Gastroesophageal sphincter (tissue), 4 donors: ENCODE data around the gene WAPL. TPM values are rescaled to one million over a fixed set of nuclear protein-coding genes. Genes with fewer than 3 reads are reported as not detected.

Source experiments
- ATAC-seq: fragments of 150-250 bp; one replicate; pipeline ENCODE4 v1.9.1; 2016; ENCODE audit warnings: mild to moderate bottlenecking, moderate library complexity
- H3K27ac ChIP-seq, 4 donors: fragments of 200-600 bp; sonication (generic) in 3 of 4; 1 replicate in 3 of 4; 2 replicates in 1 of 4; pipeline ENCODE4 v1.5.1; 2016 to 2019
- H3K27me3 ChIP-seq: fragments of 200-600 bp; sonication (generic); one replicate; pipeline ENCODE4 v1.5.1; 2019
- H3K36me3 ChIP-seq, 2 donors: fragments of 200-600 bp; sonication (generic); one replicate each; pipeline ENCODE4 v1.5.1; 2019; ENCODE audit warnings: control low read depth in 1 of 2
- H3K4me1 ChIP-seq, 3 donors: fragments of 200-600 bp; sonication (generic); 1 replicate in 2 of 3; 2 replicates in 1 of 3; pipeline ENCODE4 v1.5.1; 2016 to 2019; ENCODE audit warnings: control low read depth in 2 of 3
- H3K4me3 ChIP-seq, 2 donors: fragments of 200-600 bp; sonication (generic); one replicate each; pipeline ENCODE4 v1.5.1; 2019; ENCODE audit warnings: mild to moderate bottlenecking in 1 of 2, moderate library complexity in 1 of 2
- H3K9me3 ChIP-seq, 3 donors: fragments of 200-600 bp; sonication (generic); one replicate each; pipeline ENCODE4 v1.5.1; 2017 to 2019; ENCODE audit warnings: control low read depth in 2 of 3
- EP300 ChIP-seq: sonication (generic); formaldehyde crosslinking; IDR thresholded peaks from one replicate; pipeline ENCODE4 v1.6.1; 2017; ENCODE audit warnings: antibody characterized with exemption, mild to moderate bottlenecking
- POLR2A ChIP-seq, 2 donors: fragments of 450-650 bp; IDR thresholded peaks; one replicate each; pipeline ENCODE4 v1.6.1; 2017; ENCODE audit warnings: antibody characterized with exemption in 2 of 2, mild to moderate bottlenecking in 2 of 2, moderate library complexity in 1 of 2
- POLR2AphosphoS5 ChIP-seq: sonication (generic); formaldehyde crosslinking; IDR thresholded peaks from one replicate; pipeline ENCODE4 v1.6.1; 2017; ENCODE audit warnings: antibody characterized with exemption
- WGBS, 2 donors: methylation state at CpG; one replicate each; pipeline ENCODE4 v1.1.5; 2018; ENCODE audit warnings: low coverage in 1 of 2; 5-methylcytosine and 5-hydroxymethylcytosine counted together
- total RNA-seq, 4 donors: library from RNA; depleted of rRNA; stranded (reverse); fragments of >200 nt; gene quantifications; one replicate each; pipeline ENCODE4 v1.1.0, GENCODE V29; 2016
- TF ChIP-seq, protein P1 (sequence below), 4 experiments: fragments of 200-600 bp in 2 of 4; fragments of 450-650 bp in 2 of 4; sonication (generic) in 1 of 4; IDR thresholded peaks; one replicate each; pipeline ENCODE4 v1.5.1; 2017 to 2019; ENCODE audit warnings: antibody characterized with exemption in 4 of 4, mild to moderate bottlenecking in 2 of 4, moderate library complexity in 2 of 4

The WAPL gene
- total RNA-seq, 4 donors from 2014 or later: 35.6 to 55.1 (median 40.6) TPM

DNA sequence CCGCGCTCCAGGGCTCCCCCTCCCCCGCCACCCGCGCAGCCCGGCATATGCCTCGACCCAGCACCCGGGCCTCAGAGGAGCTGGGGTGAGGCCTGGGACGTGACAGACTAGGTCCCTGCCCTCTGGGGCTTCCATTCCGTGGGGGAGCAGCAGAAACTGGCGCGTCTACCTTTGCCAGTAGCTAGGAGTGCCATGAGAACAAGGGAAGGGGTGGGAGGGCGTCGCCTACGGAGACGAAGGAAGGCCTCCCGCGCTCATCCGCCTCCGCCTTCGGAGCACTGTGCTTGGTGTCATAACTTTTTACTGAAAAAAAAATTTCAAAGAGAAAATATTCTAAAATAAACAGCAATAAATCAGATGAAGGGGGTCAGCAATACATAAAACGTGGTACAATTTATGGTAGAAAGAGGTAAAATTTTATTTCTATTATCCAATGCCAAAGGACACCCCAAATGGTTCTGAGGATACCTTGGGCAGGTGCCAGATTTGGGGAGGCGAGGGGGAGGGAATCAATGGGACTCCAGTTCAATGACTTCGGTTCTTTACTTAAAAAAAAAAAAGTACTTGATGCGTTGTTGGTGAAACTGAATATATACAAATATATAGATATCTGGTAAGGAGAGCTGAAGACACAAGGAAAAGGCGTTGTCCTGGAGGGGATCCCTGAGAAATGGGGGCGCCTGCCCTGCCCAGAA, 119.9 kb downstream of the WAPL start:
- no peak for TF ChIP-seq POLR2AphosphoS5
- TF ChIP-seq, protein P1, sequence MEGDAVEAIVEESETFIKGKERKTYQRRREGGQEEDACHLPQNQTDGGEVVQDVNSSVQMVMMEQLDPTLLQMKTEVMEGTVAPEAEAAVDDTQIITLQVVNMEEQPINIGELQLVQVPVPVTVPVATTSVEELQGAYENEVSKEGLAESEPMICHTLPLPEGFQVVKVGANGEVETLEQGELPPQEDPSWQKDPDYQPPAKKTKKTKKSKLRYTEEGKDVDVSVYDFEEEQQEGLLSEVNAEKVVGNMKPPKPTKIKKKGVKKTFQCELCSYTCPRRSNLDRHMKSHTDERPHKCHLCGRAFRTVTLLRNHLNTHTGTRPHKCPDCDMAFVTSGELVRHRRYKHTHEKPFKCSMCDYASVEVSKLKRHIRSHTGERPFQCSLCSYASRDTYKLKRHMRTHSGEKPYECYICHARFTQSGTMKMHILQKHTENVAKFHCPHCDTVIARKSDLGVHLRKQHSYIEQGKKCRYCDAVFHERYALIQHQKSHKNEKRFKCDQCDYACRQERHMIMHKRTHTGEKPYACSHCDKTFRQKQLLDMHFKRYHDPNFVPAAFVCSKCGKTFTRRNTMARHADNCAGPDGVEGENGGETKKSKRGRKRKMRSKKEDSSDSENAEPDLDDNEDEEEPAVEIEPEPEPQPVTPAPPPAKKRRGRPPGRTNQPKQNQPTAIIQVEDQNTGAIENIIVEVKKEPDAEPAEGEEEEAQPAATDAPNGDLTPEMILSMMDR (IDR thresholded peaks at IDR 0.05): no peak
- TF ChIP-seq EP300: no peak
- TF ChIP-seq POLR2A (IDR thresholded peaks at IDR 0.05): no peak
- peak overlapping the region in 3 of 4 donors; percentile 84 to 90 (median 84) for H3K27ac ChIP-seq
- no peak for ATAC-seq
- no peaks in the 10 kb centered on the region for H3K27me3 ChIP-seq
- peak overlapping the region; percentile 54 to 57 for H3K4me3 ChIP-seq
- peaks cover 0 to 39% (median 19%) of the 10 kb centered on the region in 3 donors for H3K4me1 ChIP-seq
- 13 to 36% methylated on average over 3 to 13 of the region's 27 CpGs for WGBS, 2 donors
- no peaks in the 10 kb centered on the region for H3K36me3 ChIP-seq
- no peaks in the 10 kb centered on the region for H3K9me3 ChIP-seq

DNA sequence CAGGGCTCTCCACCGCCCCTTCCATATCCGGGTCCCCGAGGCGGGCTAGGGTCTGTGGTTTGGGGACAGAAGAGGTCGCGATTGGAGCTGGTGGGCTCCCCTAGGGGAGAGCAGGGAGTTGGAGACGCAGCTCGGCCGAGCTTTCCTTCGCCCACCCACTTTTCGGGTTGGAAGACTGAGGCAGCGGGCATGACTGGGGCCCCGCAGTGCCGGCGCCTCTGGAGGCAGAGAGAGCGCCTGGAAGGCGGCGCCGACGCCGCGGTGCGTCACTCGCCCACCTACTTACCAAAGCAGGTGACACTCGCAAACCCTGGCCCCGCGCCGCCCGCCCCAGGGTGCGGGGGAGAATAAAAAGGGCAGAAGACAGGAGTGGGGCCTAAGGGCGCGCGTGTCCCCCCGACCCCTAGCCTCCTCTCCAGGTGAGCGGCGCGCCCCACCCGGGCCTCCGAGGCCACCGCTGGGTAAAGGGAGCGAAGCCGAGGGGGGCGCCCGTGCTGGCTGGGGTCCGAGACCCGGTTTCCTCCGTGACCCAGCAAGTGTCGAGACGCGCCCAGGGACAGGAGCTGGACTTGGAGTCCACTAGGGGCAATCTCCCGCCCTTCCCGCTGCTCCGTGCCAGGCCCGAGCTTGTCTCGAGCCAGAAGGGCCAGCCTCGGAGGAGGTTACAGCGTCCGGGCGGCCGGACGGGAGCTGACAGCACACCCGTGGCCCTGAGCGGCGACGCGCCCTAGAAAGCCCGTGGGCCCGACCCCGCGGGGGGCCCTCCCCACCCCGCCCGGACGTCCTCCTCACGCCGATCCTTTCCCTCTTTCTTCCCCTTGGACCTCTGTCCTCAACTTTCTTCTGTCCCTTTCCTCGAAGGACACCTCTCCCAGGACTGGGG, 120.6 kb downstream of the WAPL start:
- ATAC-seq: peak; percentile 21
- Histone ChIP-seq H3K27ac (peak overlapping the region; percentile 11 to 90 (median 84)), H3K4me1 (peaks cover 0 to 39% (median 19%) of the 10 kb centered on the region in 3 donors), H3K4me3 (peak overlapping the region; percentile 54 to 57), H3K27me3 (no peaks in the 10 kb centered on the region), H3K9me3 (no peaks in the 10 kb centered on the region), H3K36me3 (no peaks in the 10 kb centered on the region)
- WGBS, 2 donors: 0% methylated on average over 5 of the region's 76 CpGs; no CpG with 5 or more reads in 1 of the 2 donors
- TF ChIP-seq, protein P1 (IDR thresholded peaks at IDR 0.05): peak in 3 of 4 experiments; percentile 13 to 30 (median 15)
- no peak for TF ChIP-seq POLR2A (IDR thresholded peaks at IDR 0.05)

DNA sequence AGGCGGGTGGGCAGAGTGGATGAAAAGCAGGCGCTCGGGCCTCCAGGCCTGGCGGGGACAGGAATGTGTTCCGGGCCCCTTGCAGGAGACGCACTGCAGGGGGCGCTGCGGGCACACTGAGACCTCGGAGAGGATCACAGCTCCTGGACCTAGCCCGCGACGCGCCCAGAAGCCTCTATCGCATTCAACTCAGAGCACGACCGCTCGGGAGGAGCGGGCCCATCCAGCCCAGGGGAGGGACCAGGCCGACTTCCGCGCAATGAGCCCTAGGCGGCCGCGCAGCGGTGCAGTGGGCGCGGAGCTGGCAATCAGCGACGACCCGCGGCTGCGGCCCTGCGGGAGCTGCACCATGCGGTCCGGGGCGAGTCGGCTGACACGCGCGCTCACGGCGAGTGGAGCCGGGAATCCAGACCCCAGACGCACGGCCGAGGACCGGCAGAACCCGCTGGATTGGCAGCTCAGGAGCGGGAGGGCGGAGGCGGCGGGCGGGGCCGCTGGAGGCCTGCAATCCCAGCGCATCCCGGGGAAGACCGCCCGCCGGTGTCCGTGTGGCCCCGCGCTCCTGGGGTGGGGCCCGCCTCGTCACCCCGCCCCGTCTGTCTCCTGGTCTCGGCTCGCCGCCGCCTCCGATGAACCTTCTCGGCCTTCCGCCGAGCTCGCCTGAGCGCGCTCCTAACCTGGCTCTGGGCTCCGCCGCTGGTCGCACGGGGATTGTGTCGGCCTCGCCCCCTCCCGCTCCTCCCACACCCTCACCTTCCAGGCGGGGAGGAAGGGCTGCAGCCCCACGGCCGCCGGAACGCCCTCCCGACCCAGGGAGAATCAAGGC, 121.5 kb downstream of the WAPL start:
- TF ChIP-seq POLR2A (IDR thresholded peaks at IDR 0.05) (peak in 1 of 2 donors; percentile 21), EP300 (no peak), POLR2AphosphoS5 (peak; percentile 41)
- TF ChIP-seq, protein P1 (IDR thresholded peaks at IDR 0.05): peak; percentile 89 to 98 (median 92)
- Histone ChIP-seq H3K36me3 (no peaks in the 10 kb centered on the region), H3K4me3 (peak overlapping the region; percentile 54 to 57), H3K27ac (peak overlapping the region; percentile 44 to 90 (median 84)), H3K27me3 (no peaks in the 10 kb centered on the region), H3K9me3 (no peaks in the 10 kb centered on the region), H3K4me1 (peaks cover 0 to 39% (median 19%) of the 10 kb centered on the region in 3 donors)
- no CpG with 5 or more reads among the region's 90 CpGs for WGBS, 2 donors
- peak; percentile 95 for ATAC-seq

DNA sequence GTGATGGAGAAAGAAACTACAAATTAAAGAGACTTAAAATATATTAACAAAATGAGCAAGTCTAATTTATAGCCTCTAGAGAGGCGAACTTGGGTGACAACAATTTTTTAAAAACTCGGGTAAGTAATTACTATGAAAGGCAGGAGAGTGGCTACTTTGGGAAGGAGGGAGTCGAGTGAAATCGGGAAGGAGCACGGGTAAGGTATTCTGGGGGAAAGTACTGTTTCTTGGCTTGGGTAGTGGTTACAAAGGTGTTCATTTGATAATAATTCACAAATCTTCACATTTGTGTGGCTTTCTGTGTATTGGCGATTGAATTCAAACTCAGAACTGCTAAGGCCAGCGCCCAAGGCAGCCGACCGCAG, 122.1 kb downstream of the WAPL start:
- TF ChIP-seq, protein P1 (IDR thresholded peaks at IDR 0.05): no peak
- no peak for TF ChIP-seq POLR2A (IDR thresholded peaks at IDR 0.05)
- no peak for TF ChIP-seq POLR2AphosphoS5
- TF ChIP-seq EP300: no peak
- no peaks in the 10 kb centered on the region for H3K36me3 ChIP-seq

More for the DNA sequence above, 122.1 kb downstream of the WAPL start:
- 34 to 47% methylated on average over 5 to 6 of the region's 9 CpGs for WGBS, 2 donors
- H3K4me3 ChIP-seq: peak overlapping the region in 1 of 2 donors; percentile 57
- H3K4me1 ChIP-seq: peaks cover 0 to 39% (median 19%) of the 10 kb centered on the region in 3 donors
- peak overlapping the region; percentile 44 to 90 (median 84) for H3K27ac ChIP-seq
- H3K9me3 ChIP-seq: no peaks in the 10 kb centered on the region
- no peaks in the 10 kb centered on the region for H3K27me3 ChIP-seq
- no peak for ATAC-seq
